K562 (cell line): ENCODE data around the gene CLUH. TPM values are rescaled to one million over a fixed set of nuclear protein-coding genes. Genes with fewer than 3 reads are reported as not detected.

Experiments
- ARID1B ChIP-seq: fragments of 450-650 bp; IDR thresholded peaks from 2 replicates; pipeline ENCODE4 v1.6.1; 2016; ENCODE audit warnings: antibody characterized with exemption, mild to moderate bottlenecking, inconsistent platforms
- ARID3A ChIP-seq: IDR thresholded peaks from 2 replicates; pipeline ENCODE4 v1.6.1; 2012; ENCODE audit warnings: low read depth, low read length, improper control_type of control experiment, borderline replicate concordance
- ETS1 ChIP-seq: conservative IDR thresholded peaks from 2 replicates; pipeline ENCODE4 v1.6.1; 2011; ENCODE audit warnings: low read depth, mild to moderate bottlenecking, low read length; ENCODE audit not compliant: control insufficient read depth
- FOXA1 ChIP-seq: fragments of 450-650 bp; IDR thresholded peaks from 2 replicates; pipeline ENCODE4 v1.6.1; 2016; ENCODE audit warnings: mild to moderate bottlenecking, borderline replicate concordance
- HCFC1 ChIP-seq: IDR thresholded peaks from 2 replicates; pipeline ENCODE4 v1.6.1; 2012; ENCODE audit warnings: low read depth, low read length, improper control_type of control experiment
- HIVEP1 ChIP-seq: fragments of 250-450 bp; sonication (Bioruptor Pico); IDR thresholded peaks from 2 replicates; pipeline ENCODE4 v1.4.0; 2020; ENCODE audit warnings: mild to moderate bottlenecking
- HOMEZ ChIP-seq: fragments of 250-450 bp; sonication (Bioruptor Pico); IDR thresholded peaks from 2 replicates; pipeline ENCODE4 v1.4.0; 2020; ENCODE audit warnings: mild to moderate bottlenecking, moderate library complexity
- KLF13 ChIP-seq: fragments of 450-650 bp; IDR thresholded peaks from 2 replicates; pipeline ENCODE4 v1.6.1; 2016; ENCODE audit warnings: missing genetic modification characterization, low read depth, mild to moderate bottlenecking, missing compliant biosample characterization, moderate library complexity, borderline replicate concordance
- MCM2 ChIP-seq: fragments of 450-650 bp; IDR thresholded peaks from 2 replicates; pipeline ENCODE4 v1.6.1; 2017; ENCODE audit warnings: low read depth, mild to moderate bottlenecking
- NR4A1 ChIP-seq, 2 experiments: fragments of 250-450 bp in 1 of 2; fragments of 450-650 bp in 1 of 2; sonication (Bioruptor Pico) in 1 of 2; IDR thresholded peaks; 2 replicates each; pipeline versions ENCODE4 v1.4.0 to v1.6.1; 2016 to 2020; ENCODE audit warnings: mild to moderate bottlenecking in 2 of 2, missing compliant biosample characterization in 1 of 2, missing genetic modification characterization in 1 of 2, moderate library complexity in 1 of 2
- NRF1 ChIP-seq, 2 experiments: fragments of 450-650 bp; IDR thresholded peaks in 1 of 2; conservative IDR thresholded peaks in 1 of 2; 2 replicates each; pipeline ENCODE4 v1.6.1; 2014; ENCODE audit warnings: mild to moderate bottlenecking in 2 of 2
- SREBF1 ChIP-seq: fragments of 150-350 bp; IDR thresholded peaks from 2 replicates; pipeline ENCODE4 v1.6.1; 2014; ENCODE audit warnings: antibody characterized with exemption, low read depth, low read length, borderline replicate concordance
- THRB ChIP-seq: fragments of 450-650 bp; formaldehyde crosslinking; conservative IDR thresholded peaks from 2 replicates; pipeline ENCODE4 v1.4.0; 2022; ENCODE audit warnings: mild to moderate bottlenecking, missing genetic modification characterization
- ZBTB43 ChIP-seq: sonication (generic); formaldehyde crosslinking; IDR thresholded peaks from 2 replicates; pipeline ENCODE4 v1.8.0; 2023; ENCODE audit warnings: mild to moderate bottlenecking, missing genetic modification reagents
- ZFP1 ChIP-seq: fragments of 450-650 bp; formaldehyde crosslinking; IDR thresholded peaks from 2 replicates; pipeline ENCODE4 v1.4.0; 2020; ENCODE audit warnings: mild to moderate bottlenecking, mixed read lengths
- ZNF282 ChIP-seq: sonication (generic); formaldehyde crosslinking; IDR thresholded peaks from 2 replicates; pipeline ENCODE4 v1.8.1; 2023; ENCODE audit warnings: missing genetic modification reagents
- polyA plus RNA-seq, 8 experiments: library from polyadenylated mRNA; depleted of rRNA in 4 of 8; stranded (reverse) in 5 of 8; unstranded in 3 of 8; fragments of >200 nt; fragmentation: Nextera tagmentation in 2 of 8; fragmentation: Illumina TruSeq in 1 of 8; extraction: Ambion mirVana in 2 of 8; extraction: Trizol in 1 of 8; gene quantifications; 2 replicates each; pipeline versions ENCODE4 v1.2.1 to v1.2.3, GENCODE V29; 2011 to 2014; ENCODE audit warnings: inconsistent platforms in 1 of 8, missing spikeins in 1 of 8
- total RNA-seq, 7 experiments: library from RNA; depleted of rRNA in 6 of 7; stranded (reverse); fragments of >200 nt in 6 of 7; fragmentation: Illumina TruSeq in 2 of 7; extraction: Trizol in 2 of 7; gene quantifications; 2 replicates each; pipeline versions ENCODE4 v1.2.1 to v1.2.3, GENCODE V29; 2011 to 2021; ENCODE audit warnings: low replicate concordance in 1 of 7

The CLUH gene
- total and polyA plus RNA-seq, 9 of the 15 experiments (the other 6 are each of a cell fraction or from before 2014, with no cell fraction given): 0.21 to 140 (median 33.2) TPM

GRCh38 chr17:2711608-2712299, at the start of gene CLUH (continued):
- TF ChIP-seq HOMEZ (CRISPR knock-in tag): no peak
- no peak for TF ChIP-seq NR4A1 (CRISPR knock-in tag; IDR thresholded peaks at IDR 0.05)
- no peak for TF ChIP-seq NR4A1 (tag; IDR thresholded peaks at IDR 0.05)
- TF ChIP-seq ZBTB43 (CRISPR knock-in tag): peak; percentile 68; the same call in 1 of the 2 replicates
- TF ChIP-seq SREBF1: no peak
- TF ChIP-seq NRF1 (conservative IDR thresholded peaks at IDR 0.05 in 1 of 2, IDR thresholded peaks at IDR 0.05 in 1 of 2): peak; percentile 60; a peak in 2 of 4 replicates
- TF ChIP-seq KLF13 (tag): peak; percentile 70; the same call in 1 of the 2 replicates
- no peak for TF ChIP-seq HIVEP1
- TF ChIP-seq FOXA1: no peak
- no peak for TF ChIP-seq ZFP1
- TF ChIP-seq ZNF282 (CRISPR knock-in tag): no peak
- TF ChIP-seq MCM2: no peak
- no peak for TF ChIP-seq THRB (CRISPR knock-in tag)
- TF ChIP-seq HCFC1: peak; percentile 73
- 0 out of 2 replicates have a peak, but pooled peaks have one; percentile 29 for TF ChIP-seq ARID1B
- TF ChIP-seq ARID3A: no peak
- TF ChIP-seq ETS1: peak; percentile 73
